Activated CD4-positive, CD25-positive, alpha-beta regulatory T cell treated with anti-CD3 and anti-CD28 coated beads, Interleukin-2, amount 50 U/mL, for 24 hours (primary cell): ENCODE data around the gene KRT4.
"Not testable (repeated sequence)": the region's sequence is repeated elsewhere in the genome, so short reads cannot be mapped to it uniquely, and the experiment has no call there.

Source experiments
- ATAC-seq, 2 donors: fragments of 150-1000 bp; cut with Tn5 transposase; one replicate each; pipeline ENCODE4 v1.10.0; 2021; ENCODE audit warnings: mild to moderate bottlenecking in 1 of 2, moderate library complexity in 1 of 2

The KRT4 gene

DNA sequence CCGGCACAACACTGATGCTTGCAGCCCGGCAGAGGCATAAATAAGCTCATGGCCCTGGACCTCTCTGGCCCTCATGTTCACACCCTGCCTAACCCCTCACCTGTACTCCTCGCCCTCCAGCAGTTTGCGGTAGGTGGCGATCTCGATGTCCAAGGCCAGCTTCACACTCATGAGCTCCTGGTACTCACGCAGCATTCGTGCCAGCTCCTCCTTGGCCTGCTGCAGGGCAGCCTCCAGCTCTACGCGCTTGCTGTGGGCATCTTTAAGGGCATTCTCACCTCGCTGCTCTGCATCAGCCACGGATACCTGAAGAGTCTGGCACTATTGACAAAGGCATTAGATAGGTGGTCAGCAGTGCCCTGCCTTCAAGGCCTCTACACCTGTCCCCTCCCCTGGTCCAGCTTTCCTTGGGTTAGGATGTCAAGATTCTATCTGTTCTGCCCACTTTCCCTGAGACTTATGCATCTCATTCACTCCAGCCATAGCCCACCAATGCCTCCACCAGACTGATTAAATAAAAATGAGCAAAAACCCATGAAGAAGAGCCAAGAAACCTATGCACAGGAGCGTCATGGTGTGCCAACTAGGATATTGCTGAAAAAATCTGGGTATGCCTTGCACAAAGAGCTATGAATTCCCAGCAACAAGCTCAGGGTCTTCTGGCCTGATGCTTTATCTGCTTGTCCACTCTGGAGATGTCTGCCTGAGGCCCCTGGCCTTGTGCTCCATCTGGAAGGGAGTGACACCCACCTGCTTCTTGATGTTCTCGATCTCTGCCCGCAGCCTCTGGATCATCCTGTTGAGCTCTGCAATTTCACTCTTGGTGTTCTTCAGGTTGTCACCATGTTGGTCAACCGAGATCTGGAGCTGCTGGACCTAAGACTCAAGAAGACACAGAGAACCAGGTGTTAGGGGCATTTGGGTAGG is 6.1 kb downstream of the KRT4 start:
- ATAC-seq = no peak

DNA sequence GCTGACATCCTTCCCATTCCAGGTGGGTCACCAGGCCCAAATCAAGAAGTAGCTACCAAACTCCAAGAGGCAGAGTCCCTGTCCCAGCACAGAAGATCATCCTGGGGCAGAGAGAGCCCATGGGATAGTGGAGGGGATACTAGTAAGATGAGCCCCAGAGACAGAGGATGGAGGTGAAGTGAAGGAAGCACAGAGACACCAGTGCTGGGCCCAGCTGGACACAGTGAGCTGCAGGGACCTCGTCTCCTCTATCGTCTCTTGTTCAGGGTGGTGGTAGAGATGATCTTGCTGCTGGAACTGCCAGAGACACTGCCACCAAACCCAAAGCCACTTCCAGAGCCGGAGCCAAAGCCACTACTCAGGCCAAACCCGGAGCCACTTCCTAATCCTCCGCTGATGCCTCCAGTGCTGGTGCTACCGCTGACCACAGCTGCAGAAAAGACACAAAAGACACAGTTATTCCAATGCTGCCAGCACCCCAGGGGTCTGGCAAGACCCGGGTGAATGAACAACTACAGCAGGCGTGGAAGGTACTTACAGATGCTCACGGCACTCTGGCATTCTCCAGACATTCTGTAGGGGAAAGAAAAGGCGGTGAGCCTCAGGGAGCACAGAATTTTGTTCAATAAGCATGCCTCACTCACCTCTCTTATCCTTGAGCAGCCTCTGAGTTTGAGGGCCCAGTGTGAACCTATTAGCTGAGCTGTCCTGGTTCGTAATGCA is 6.9 kb downstream of the KRT4 start:
- no peak for ATAC-seq

DNA sequence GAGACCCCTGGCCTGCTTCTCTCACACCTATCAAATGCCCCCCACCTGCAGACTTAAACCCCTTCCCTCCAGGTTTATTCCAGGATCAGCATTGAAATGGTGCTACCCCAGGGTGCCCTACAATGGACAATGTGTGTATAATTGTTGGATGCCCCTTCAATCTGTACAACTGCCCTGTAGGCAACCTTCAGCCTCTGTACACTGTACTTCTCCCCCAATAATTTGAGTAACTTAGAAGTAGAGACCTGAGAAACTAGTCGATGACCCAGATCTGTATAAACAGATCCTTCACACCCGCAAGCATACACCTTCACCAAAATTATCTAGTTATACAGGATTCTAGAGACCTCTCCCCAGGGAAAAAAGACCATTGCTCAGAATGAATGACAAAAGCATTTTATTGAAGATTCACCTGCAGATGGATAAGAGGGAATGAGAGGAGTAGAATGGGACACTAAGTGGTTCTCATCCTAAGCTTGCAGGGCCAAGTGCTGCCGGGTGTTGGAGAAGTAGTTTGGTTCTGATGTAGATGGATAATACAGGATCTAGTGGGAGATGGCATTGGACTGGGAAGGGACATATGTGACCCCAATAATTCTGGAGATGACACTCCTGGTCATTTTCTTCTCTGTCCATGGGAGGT is 7.6 kb downstream of the KRT4 start:
- ATAC-seq = no peak

DNA sequence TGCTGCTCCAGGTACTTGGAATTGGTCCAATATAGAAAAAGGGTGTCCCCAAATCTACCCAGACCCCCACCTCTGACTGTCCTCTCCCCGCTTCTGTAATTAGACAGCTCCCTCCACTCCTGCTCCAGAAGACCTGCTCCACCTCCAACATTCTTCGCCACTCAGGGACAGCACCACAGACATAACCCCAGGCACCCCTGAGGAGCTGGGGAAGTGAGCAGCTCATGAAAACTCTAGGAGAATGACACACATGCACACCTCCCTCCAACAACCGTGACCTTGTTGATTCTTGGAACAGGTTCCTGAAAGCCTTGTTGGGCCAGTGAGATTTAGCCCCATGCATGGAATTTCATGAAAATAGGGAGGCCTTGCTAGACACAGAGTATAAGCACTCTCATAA is 8.2 kb downstream of the KRT4 start:
- ATAC-seq = no peak

DNA sequence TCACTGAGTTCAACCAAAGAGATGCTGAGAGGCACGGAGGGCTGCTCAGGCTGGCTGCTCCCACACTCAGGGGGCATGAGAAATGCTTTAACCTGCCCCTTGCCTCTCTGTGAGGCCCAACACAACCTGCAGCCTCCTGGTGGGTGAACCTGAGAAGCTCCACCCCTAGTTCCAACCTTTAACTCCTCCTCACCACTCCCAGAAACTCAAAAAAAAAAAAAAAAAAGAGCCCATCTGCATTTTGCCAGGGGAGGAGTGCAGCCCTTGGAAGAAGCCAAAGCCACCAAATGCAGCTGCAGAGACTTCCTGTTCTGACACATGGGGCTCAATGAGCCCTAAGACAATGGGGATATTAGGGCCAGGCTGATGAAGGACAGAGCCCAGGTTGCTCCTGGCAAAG is 8.9 kb downstream of the KRT4 start:
- no peak for ATAC-seq

DNA sequence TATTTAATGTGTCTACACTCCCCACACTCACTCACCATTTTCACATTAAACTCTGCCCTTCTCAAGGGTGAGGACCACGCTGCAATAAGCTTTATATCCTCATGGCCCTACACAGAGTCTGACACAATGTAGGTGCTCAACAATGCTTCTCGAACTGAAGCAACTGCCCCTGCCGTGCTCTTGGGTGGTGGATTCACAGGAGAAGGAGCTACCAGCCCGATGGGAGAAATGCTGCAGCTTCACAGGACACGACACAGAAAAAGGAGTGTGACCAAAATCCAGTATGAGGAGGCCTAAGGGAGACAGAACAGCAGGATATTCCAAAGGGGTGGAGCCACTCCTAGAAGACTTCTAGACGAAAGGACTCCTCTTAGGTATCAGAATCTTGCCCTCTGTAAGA is 11.5 kb downstream of the KRT4 start:
- no peak for ATAC-seq

DNA sequence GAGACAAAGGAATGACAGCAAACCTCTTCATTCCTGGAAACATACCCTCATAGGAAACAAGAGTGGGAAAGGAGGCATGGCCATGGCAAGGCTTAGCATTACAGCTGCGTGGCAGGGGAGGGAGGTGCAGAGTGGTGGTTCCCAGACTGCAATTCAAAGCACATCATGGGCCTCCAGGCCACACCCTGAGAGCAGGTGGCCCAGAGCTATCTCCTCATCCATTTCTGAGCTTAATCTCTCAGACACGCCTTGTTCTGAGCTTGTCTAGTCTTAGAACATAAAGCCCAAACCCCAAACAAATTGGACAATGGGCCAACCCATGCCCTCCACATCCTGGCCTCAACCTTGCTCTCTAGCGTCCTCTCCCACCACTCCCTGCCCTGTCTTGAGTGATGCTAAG is 12.1 kb downstream of the KRT4 start:
- ATAC-seq = no peak

DNA sequence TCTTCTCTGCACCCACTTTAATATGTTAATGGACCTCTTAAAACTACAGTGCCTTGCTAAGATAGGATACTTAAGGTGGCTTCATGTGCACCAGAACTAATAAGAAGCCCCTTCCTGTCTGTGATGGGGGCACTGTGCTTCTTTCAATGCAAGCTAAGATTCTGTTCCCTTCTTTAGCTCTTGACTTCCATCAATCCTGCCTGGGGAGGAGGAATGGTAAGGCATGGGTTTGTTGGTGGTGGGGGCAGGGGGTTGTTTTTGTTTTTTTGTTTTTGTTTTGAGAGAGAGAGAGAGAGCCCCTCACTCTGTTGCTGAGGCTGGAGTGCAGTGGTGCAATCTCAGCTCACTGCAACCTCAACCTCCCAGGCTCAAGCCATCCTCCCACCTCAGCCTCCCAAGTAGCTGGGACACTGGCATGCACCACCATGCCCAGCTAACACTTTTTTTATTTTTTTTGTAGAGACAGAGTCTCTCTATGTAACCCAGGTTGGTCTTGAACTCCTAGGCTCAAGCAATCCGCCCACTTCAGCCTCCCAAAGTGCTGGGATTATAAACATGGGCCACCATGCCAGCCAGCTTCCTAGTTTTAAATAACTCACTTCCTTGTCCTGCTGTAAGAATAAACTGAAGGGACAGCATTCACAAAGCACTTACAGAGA is 13.5 kb downstream of the KRT4 start:
- no peak for ATAC-seq

DNA sequence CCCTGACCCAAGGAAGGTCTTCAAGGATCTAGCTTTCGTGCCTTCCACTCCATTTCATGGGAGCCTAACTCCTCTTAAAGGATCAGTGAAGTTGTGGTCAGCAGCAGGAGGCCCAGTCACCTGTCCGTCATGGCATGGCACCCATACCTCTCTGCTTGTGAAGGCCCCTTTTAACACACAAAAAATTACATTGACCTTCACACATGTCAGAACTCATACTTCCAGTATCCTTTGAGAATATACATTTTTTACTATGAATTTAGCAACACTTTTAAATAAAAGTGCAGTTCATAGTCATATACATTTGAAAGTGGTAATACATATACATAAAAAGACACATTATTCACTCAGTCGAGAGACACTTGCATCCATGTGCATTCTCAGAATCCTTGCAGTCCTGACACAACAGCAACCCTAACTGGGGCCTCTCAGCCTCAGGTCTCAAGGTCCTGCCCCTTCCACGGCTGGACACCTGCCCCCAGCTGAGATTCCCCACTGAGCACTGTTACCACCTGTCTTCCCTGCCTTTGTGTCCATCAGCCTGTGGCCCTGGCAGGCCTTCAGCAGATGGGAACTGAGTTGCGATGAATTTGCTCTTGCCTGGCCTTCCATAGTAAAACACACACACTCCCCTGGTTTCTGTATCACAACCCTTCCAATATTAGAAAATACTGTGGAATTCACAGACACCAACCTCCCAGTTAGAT is 14.3 kb downstream of the KRT4 start:
- ATAC-seq = no peak

DNA sequence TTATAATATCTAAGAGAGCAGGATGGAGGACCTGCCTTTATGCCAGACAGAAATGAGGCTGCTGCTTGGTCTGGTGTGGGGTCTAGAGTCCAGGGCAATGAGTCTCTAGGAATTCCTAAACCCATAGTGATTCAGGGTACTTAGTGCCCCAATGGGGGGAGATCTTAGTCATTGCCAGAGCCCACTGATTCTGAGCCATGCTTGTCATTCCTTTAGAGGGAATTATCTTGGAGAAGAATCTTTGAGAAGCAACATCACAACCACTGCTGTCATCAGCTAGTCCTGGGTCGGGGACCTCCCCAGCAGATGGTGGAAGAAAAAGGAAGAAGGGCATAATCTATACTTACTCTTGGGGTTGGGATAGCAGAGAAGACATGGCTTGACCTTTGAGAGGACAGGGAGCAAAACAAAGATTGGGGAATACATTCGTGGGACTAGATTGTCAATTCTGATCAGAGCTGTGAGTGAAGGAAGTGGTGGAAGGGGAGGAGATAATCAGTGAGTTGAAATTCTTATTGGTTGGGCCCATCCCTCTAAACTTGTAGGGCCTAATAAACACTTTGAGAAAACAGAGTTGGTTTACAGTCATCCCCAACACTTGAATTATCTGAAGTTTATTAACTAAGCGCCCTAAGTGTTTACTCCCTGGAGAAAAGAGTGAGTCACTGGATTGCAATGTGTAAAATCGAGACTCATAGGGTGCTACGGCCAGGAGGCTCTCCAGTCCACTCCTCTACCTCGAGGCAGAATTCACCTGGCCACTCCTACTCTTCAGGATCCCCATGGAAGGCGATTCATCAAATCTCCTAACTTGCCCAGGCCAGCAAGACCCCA is 15.0 kb downstream of the KRT4 start:
- no peak for ATAC-seq

DNA sequence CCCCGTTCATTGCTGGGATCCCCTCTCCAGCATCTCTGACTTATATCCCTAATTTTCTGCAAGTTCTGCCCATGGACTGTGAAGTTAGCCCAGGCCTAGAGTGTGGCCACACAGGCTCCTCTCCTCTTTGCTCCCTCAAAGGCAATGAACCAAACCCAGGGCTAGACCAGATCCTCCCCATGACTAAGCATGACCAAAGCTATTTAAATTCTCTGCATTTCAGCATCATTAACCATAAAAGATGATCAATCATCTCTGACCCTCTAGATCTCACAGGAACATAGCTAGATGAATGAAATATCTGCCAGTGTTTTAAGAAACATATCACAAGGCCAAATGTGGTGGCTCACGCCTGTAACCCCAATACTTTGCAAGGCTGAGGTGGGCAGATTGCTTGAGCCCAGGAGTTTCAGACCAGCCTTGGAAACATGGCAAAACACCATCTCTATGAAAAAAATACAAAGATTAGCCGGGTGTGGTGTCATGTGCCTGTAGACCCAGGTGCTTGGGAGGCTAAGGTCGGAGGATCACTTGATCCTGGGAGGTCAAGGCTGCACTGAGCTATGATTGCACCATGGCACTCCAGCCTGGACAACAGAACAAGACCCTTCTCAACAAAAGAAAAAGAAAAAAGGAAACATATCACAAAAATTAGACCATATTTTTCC is 15.8 kb downstream of the KRT4 start:
- ATAC-seq = no peak

DNA sequence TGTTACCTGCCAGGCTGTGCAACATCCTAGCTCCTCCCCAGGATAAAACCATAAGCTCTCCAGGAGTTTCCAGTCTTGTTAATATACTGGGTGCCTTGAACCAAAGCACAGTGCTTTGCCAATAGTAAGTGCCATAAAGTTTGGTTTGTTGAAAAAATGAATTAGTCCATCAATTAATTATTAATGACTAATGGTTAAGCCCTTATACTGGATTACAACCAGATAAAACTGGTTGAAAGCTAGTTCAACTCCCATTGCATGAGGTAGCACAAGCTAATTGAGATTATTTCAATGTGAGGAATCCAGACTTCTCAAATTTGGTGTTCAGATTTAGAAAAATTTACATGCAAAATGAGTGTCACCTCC is 16.4 kb downstream of the KRT4 start:
- no peak for ATAC-seq

DNA sequence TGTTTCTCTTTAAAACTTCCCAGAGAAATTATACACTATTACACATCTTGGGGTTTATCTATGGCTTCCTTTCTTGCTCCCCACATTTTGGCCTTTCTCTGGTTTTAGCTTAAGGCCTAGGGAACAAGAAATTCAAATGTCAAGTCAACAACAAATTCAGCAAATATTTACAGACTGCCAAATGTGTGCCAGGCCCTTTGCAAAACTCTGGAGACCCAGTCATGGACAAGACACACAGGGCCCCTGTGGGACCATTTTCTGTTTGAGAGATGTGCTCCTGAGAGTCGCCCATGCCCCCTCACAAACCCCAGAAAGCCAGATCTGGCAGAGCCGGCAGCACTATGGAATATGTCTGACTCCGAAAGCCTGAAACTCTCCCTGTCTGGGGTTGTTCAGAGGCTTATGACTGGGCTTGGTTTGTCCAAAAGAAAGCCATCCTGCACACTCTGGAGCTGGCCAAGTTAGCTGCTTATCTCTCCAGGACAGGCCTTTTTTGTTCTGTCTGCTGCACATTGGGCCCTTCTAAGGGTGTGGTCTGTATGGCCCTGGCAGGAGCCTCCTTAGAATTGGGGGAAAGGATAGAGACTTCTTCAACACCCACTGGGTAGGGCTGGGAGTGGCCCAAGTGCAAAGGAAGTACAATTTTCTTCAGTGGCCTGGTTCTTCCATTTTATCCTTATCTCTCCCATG is 16.9 kb downstream of the KRT4 start:
- no peak for ATAC-seq

DNA sequence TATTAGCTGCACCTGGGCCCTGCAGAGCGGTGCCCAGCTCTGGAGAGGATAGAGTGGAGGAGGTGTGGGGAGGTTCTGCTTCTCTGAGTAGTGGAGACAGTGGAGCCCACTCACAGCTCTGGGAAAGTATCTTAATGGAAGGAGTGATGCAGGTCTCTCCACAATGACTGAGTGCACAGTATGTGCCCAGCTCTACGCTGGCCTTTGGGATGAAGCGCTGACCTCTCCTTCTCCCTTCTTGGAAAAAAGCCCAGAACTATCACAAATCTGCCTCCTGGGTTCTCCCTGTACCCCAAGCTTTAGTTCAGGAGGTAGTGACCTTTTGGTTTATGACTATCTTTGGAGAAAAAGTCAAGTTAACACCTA is 17.5 kb downstream of the KRT4 start:
- no peak for ATAC-seq

DNA sequence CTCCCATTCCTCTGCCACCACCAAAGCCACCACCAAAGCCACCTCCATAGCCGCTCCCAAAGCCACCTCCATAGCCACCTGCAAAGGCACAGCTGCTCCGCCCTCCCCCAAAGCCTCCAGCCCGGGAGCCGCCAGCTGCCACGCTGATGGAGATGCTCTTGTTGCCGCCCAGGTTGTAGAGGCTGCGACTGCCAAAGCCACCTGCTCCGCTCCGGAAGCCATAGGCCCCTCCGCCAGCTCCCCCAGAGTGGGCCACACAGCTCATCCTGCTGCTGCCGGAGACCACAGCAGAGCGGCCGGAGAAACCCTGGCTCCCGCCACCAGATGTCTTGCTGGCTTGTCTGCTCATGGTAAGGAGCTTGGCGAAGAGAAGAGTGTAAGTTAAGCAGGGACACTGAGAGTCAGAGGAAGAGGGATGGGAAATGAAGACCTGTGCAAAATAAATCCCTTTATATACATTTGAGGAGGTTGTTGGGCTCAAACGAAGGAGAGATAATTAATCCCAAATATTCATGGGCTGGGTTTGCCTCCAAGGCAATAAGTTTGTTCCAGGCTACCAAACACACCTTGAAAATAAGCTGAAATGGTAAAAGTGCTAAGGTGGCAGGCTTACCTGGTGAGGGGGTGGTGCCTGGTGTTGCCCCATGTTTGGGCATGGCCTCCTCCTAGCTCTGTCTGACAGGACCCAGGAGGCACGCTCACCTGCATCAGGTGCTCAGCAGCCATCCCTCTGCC is 18.1 kb downstream of the KRT4 start, which contains the start of gene KRT3:
Gene KRT3, minus strand, starts transcription at position 424 of the 735 bp plus-strand sequence. Its CDS starts 75 bp downstream, at position 349.
- no peak for ATAC-seq

DNA sequence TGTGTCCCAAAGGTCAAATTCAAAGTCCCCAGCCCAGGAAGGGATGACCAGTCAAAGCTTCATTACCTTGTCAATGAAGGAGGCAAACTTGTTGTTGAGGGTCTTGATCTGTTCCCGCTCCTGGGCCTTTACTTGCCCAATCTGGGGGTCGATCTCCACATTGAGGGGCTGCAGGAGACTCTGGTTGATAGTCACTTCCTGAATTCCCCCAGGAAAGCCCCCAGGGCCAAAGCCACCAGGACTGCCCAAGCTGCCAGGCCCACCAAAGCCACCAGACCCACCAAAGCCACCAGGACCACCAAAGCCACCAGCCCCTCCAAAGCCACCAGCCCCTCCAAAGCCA is 18.6 kb downstream of the KRT4 start:
- not testable (repeated sequence) for ATAC-seq

DNA sequence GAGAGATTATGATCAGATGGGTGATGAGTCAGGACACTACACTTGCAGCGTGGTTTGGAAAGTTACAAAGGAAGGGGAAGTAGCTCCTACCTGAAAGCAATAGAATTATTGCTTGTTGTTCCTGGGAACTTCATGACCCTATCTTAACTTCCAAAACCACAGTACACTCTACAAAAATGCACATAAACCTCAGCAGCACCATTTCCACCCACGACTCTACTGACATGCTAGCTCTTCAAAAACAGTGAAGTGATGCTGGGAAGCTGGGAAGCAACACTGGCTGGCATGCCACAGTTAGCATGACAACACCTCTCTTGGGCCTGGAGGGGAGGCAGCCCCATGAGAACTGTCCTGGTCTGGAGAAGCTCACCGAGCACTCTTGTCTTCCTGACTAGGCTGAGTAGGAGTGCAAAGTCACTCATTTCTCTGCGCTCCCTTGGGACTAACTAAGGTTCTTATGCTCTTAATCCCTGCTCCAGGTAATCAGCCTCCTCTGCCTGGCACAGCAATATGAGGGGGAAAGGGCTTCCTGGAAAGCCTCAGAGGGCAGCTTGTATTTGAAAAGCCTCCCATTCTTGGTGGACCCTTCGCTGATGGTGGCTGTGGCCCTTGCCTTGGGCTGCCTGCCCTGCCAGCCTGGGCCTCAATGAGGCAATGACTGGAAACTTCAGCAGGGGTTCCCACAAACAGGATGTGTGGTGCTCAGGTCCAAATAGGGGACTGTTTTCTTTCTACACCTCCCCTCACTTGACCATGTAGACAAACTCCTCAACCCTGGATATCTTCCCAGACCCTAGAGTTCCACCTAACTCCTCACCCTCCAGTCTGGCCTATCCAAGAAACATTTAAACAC is 19.2 kb downstream of the KRT4 start:
- no peak for ATAC-seq

DNA sequence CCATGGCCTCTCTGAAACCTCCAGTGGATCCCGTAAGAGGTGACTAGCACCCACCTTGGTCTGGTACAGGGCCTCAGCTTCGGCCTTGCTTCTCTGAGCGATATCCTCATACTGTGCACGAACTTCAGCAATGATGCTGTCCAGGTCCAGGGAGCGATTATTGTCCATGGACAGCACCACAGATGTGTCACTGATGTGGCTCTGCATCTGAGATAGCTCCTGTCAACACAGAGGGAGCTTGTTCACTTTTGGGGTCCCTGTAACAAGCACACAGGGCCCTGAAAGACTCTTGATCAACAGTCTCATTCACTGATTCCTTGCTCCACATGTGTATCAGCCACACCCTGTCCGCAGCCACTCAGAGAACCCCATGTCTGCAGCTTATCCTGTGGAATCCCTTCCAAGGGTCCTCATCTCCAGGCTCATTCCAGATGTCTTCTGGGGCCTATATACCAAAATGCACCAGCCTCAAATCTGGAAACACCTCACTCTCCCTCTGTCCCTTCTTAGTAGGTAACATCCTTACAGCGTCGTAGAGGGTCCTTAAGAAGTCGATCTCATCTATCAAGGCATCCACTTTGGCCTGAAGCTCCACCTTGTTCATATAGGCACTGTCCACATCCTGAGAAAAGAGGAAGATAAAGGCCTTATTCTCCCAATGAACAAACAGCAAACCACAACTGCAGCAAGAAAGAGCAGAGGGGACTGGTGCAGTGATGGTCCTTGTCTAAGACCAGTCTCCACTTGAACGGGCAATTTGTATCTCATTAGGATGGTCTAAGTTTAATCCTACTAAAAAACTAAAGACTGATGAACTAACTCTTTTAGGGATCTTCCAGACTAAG is 21.5 kb downstream of the KRT4 start:
- no peak for ATAC-seq
